Erythroblast (primary cell): ENCODE measurements around the gene PKN2.
"Not testable (repeated sequence)": the region's sequence is repeated elsewhere in the genome, so short reads cannot be mapped to it uniquely, and the experiment has no call there.

Experiments
- DNase-seq, 2 experiments: peaks; one replicate each; lab custom pipeline; 2025; lab: John Stamatoyannopoulos, UW
- GATA1 ChIP-seq: IDR thresholded peaks from 2 replicates; pipeline ENCODE4 v1.6.1; 2011; ENCODE audit warnings: low read depth, mild to moderate bottlenecking, control low read depth, low read length, moderate library complexity
- POLR2A ChIP-seq: IDR thresholded peaks from 2 replicates; pipeline ENCODE4 v1.6.1; 2011; ENCODE audit warnings: mild to moderate bottlenecking, low read length

Gene PKN2

GRCh38 chr1:88802950-88803349 lies 118.9 kb downstream of the PKN2 start:
- TF ChIP-seq POLR2A (no peak), GATA1 (no peak)

GRCh38 chr1:88803444-88803843 lies 119.4 kb downstream of the PKN2 start:
- TF ChIP-seq POLR2A: no peak
- TF ChIP-seq GATA1: no peak
- no peak for DNase-seq

More at GRCh38 chr1:88802950-88803349, 118.9 kb downstream of the PKN2 start:
- no peak for DNase-seq

- DNase-seq: no peak
- TF ChIP-seq GATA1: no peak
- TF ChIP-seq POLR2A: no peak
Observed at GRCh38 chr1:88812366-88812765, 128.3 kb downstream of the PKN2 start.

- no peak for DNase-seq
- TF ChIP-seq GATA1 (no peak), POLR2A (no peak)
Observed at GRCh38 chr1:88813471-88813870, 129.4 kb downstream of the PKN2 start.

GRCh38 chr1:88819642-88820041 lies 135.6 kb downstream of the PKN2 start:
- DNase-seq: not testable (repeated sequence)

GRCh38 chr1:88825721-88826120 lies 141.6 kb downstream of the PKN2 start:
- TF ChIP-seq POLR2A (no peak), GATA1 (no peak)
- DNase-seq: no peak

- TF ChIP-seq GATA1 (no peak), POLR2A (no peak)
- no peak for DNase-seq
Observed at GRCh38 chr1:88847643-88848042, 163.6 kb downstream of the PKN2 start.

GRCh38 chr1:88851303-88852063 lies 167.4 kb downstream of the PKN2 start:
- no peak for DNase-seq
- TF ChIP-seq POLR2A: no peak
- TF ChIP-seq GATA1: no peak

GRCh38 chr1:88867743-88868521 lies 183.9 kb downstream of the PKN2 start:
- TF ChIP-seq POLR2A (no peak), GATA1 (no peak)
- DNase-seq: no peak

- DNase-seq: not testable (repeated sequence)
Observed at GRCh38 chr1:88869644-88870043, 185.6 kb downstream of the PKN2 start.

GRCh38 chr1:88873737-88874349 lies 189.8 kb downstream of the PKN2 start:
- TF ChIP-seq POLR2A (no peak), GATA1 (no peak)
- no peak for DNase-seq

- no peak for TF ChIP-seq POLR2A
- DNase-seq: no peak
Observed at GRCh38 chr1:88875595-88875994, 191.5 kb downstream of the PKN2 start.

GRCh38 chr1:88876573-88877365 lies 192.7 kb downstream of the PKN2 start:
- no peak for TF ChIP-seq GATA1
- TF ChIP-seq POLR2A: no peak
- DNase-seq: no peak
